Common myeloid progenitor, CD34-positive (primary cell): ENCODE data around the gene CYP4B1.
"Not testable (repeated sequence)": the region's sequence is repeated elsewhere in the genome, so short reads cannot be mapped to it uniquely, and the experiment has no call there.

Source experiments
- CTCF ChIA-PET: fragments of 350-600 bp; sonication (Branson Sonifier 250); formaldehyde crosslinking; loops from one replicate; lab custom pipeline; 2021; ENCODE audit warnings: antibody characterized with exemption; lab: Charles Lee
- POLR2A ChIA-PET: fragments of 350-600 bp; sonication (Branson Sonifier 250); formaldehyde crosslinking; loops from one replicate; lab custom pipeline; 2021; ENCODE audit warnings: antibody characterized with exemption; lab: Charles Lee
- DNase-seq, 3 donors: peaks; one replicate each; pipeline versions ENCODE4 v3.0.0 to v3.0.0-alpha.2; 2013
- H3K27ac ChIP-seq, 2 experiments: 1 replicate in 1 of 2; 2 replicates in 1 of 2; pipeline ENCODE4 v1.7.0; 2013; ENCODE audit warnings: inconsistent platforms in 2 of 2, low read length in 2 of 2, mild to moderate bottlenecking in 2 of 2, low read depth in 1 of 2, moderate library complexity in 1 of 2; ENCODE audit not compliant: severe bottlenecking in 2 of 2, insufficient read depth in 1 of 2, poor library complexity in 1 of 2
- H3K27me3 ChIP-seq, 5 experiments: replicated peaks in 2 of 5; 1 replicate in 3 of 5; 2 replicates in 2 of 5; pipeline versions ENCODE4 v1.6.1 to v1.7.0; 2013; ENCODE audit warnings: low read length in 4 of 5, mild to moderate bottlenecking in 2 of 5, moderate library complexity in 2 of 5, inconsistent platforms in 1 of 5; ENCODE audit not compliant: insufficient read depth in 5 of 5, control insufficient read depth in 4 of 5
- H3K36me3 ChIP-seq, 4 experiments: 1 replicate in 2 of 4; 2 replicates in 2 of 4; pipeline versions ENCODE4 v1.6.1 to v1.7.0; 2013; ENCODE audit warnings: low read length in 3 of 4, control low read depth in 1 of 4, mild to moderate bottlenecking in 1 of 4; ENCODE audit not compliant: control insufficient read depth in 4 of 4, insufficient read depth in 4 of 4
- H3K4me1 ChIP-seq, 4 experiments: 1 replicate in 3 of 4; 2 replicates in 1 of 4; pipeline versions ENCODE4 v1.6.1 to v1.7.1; 2013; ENCODE audit warnings: low read length in 3 of 4, mild to moderate bottlenecking in 3 of 4, control low read depth in 1 of 4, inconsistent platforms in 1 of 4, moderate library complexity in 1 of 4; ENCODE audit not compliant: control insufficient read depth in 4 of 4, insufficient read depth in 4 of 4; ENCODE audit errors: control extremely low read depth in 1 of 4
- H3K4me3 ChIP-seq, 7 experiments: 1 replicate in 4 of 7; 2 replicates in 3 of 7; pipeline versions ENCODE4 v1.5.1 to v1.7.0; 2013; ENCODE audit warnings: mild to moderate bottlenecking in 7 of 7, low read length in 6 of 7, moderate library complexity in 6 of 7, inconsistent platforms in 2 of 7, low read depth in 2 of 7, control low read depth in 1 of 7; ENCODE audit not compliant: insufficient read depth in 4 of 7, control insufficient read depth in 1 of 7; ENCODE audit errors: extremely low read depth in 1 of 7
- H3K9me3 ChIP-seq, 5 experiments: 1 replicate in 4 of 5; 2 replicates in 1 of 5; pipeline versions ENCODE4 v1.6.1 to v1.7.1; 2013; ENCODE audit warnings: low read length in 4 of 5, mild to moderate bottlenecking in 2 of 5, inconsistent platforms in 1 of 5, low read depth in 1 of 5, moderate library complexity in 1 of 5; ENCODE audit not compliant: control insufficient read depth in 4 of 5, insufficient read depth in 2 of 5; ENCODE audit errors: control extremely low read depth in 1 of 5
- WGBS: methylation state at CpG from one replicate; pipeline ENCODE4 v1.1.5; 2013; ENCODE audit not compliant: insufficient coverage; 5-methylcytosine and 5-hydroxymethylcytosine counted together

Gene CYP4B1

DNA sequence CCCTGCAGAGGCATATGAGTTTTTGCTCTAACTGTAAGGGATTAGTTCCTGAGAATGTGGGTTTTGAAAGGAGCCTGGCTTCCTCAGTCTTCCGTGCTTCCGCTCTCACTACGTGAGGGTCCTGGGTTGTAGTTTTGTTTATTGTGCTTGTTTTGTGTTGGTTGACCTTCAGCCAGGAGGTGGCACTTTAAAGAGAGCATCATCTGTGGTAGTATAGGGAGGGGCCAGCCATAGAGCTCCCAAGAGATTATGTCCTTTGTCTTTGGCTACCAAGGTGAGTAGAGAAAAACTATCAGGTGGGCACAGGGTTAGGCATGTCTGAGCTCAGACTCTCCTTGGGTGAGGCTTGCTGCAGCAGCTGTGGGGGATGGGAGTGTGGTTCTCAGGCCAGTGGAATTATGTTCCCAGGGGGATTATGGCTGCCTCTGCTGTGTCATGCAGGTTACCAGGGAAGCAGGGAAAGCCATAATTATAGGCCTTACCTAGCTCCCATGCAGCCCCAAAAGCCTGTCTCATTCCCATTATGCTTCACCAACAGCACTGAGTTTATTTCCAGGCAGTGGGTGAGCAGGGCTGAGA lies 23.5 kb downstream of the CYP4B1 start:
- CTCF ChIA-PET: no interaction called here
- 100% methylated on average over 3 of the region's 3 CpGs for WGBS
- no peaks in the 10 kb centered on the region for H3K27me3 ChIP-seq
- POLR2A ChIA-PET: no interaction called here
- peaks cover 0 to 3% (median 1%) of the 10 kb centered on the region in 4 experiments for H3K4me1 ChIP-seq
- no peaks in the 10 kb centered on the region for H3K36me3 ChIP-seq
- no peak for DNase-seq
- peaks cover 0 to 5% (median 0%) of the 10 kb centered on the region in 5 experiments for H3K9me3 ChIP-seq
- H3K27ac ChIP-seq: no peak overlapping the region
- H3K4me3 ChIP-seq: no peak overlapping the region

DNA sequence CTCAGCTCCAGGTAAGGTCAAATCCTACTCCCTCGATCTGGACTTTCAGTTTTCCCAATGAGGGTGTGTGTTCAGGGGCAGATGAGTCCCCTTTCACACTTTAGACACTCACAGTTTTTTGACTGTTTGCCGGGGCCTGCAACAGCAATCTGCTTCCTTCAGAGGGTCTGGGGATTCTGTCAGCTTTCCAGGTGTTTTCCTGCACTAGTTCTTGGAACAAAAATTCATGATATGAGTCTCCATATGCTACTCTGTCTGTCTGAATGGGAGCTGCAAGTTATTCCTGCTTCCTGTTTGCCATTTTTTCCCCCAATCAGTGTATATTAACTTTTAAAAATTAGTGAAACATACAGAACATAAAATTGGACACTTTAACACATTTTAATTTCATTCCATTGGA lies 24.3 kb downstream of the CYP4B1 start:
- no peak overlapping the region for H3K27ac ChIP-seq
- no peak overlapping the region for H3K4me3 ChIP-seq
- ChIA-PET CTCF (no interaction called here), POLR2A (no interaction called here)
- no peaks in the 10 kb centered on the region for H3K36me3 ChIP-seq
- H3K27me3 ChIP-seq: no peaks in the 10 kb centered on the region
- no peak for DNase-seq
- WGBS: 42% methylated on average over 2 of the region's 2 CpGs
- H3K9me3 ChIP-seq: peaks cover 0 to 5% (median 0%) of the 10 kb centered on the region in 5 experiments
- peaks cover 0 to 3% (median 1%) of the 10 kb centered on the region in 4 experiments for H3K4me1 ChIP-seq

DNA sequence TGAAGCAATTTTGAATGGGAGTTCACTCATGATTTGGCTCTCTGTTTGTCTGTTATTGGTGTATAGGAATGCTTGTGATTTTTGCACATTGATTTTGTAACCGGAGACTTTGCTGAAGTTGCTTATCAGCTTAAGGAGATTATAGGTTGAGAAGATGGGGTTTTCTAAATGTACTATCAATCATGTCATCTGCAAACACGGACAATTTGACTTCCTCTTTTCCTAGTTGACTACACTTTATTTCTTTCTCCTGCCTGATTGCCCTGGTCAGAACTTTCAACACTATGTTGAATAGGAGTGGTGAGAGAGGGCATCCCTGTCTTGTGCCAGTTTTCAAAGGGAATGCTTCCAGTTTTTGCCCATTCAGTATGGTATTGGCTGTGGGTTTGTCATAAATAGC lies 28.0 kb downstream of the CYP4B1 start:
- no CpG with 5 or more reads among the region's 2 CpGs for WGBS
- not testable (repeated sequence) for H3K27me3 ChIP-seq, H3K36me3 ChIP-seq

DNA sequence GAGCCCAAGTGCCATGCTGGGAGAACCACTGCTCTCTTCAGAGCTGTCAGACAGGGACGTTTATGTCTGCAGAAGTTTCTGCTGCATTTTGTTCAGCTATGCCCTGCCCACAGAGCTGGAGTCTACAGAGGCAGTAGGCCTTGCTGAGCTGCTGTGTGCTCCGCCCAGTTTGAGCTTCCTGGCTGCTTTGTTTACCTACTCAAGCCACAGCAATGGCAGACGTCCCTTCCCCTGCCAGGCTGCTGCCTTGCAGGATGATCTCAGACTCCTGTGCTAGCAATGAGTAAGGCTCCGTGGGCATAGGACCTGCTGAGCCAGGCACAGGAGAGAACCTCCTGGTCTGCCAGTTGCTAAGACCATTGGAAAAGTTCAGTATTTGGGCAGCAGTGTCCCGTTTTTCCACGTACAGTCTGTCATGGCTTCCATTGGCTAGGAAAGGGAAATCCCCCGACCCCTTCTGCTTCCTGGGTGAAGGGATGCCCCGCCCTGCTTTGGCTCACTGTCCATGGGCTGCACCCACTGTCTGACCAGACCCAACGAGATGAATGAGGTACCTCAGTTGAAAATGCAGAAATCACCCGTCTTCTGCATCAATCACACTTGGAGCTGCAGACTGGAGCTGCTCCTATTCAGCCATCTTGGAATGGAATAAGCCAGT lies 31.9 kb downstream of the CYP4B1 start:
- ChIA-PET POLR2A (no interaction called here), CTCF (no interaction called here)
- Histone ChIP-seq H3K36me3 (no peaks in the 10 kb centered on the region), H3K4me3 (no peak overlapping the region), H3K9me3 (no peaks in the 10 kb centered on the region), H3K4me1 (no peaks in the 10 kb centered on the region), H3K27ac (no peak overlapping the region), H3K27me3 (no peaks in the 10 kb centered on the region)
- WGBS: 82% methylated on average over 10 of the region's 10 CpGs
- no peak for DNase-seq

More for the DNA sequence above, 28.0 kb downstream of the CYP4B1 start:
- H3K9me3 ChIP-seq, CTCF ChIA-PET, DNase-seq, POLR2A ChIA-PET, H3K4me1 ChIP-seq, H3K27ac ChIP-seq, H3K4me3 ChIP-seq: not testable (repeated sequence)

DNA sequence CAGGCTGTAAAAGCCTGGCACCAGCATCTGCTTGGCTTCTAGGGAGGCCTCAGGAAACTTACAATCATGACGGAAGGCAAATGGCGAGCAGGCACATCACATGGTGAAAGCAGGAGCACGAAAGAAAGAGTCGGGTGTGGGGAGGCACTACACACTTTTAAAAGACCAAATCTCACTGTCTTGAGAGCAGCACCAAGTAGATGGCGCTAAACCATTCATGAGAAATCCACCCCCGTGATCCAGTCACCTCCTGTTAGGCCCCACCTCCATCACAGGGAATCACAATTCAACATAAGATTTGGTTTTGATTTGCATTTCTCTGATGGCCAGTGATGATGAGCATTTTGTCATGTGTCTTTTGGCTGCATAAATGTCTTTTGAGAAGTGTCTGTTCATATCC lies 36.6 kb downstream of the CYP4B1 start:
- H3K4me1 ChIP-seq, H3K36me3 ChIP-seq, H3K27me3 ChIP-seq, H3K9me3 ChIP-seq, POLR2A ChIA-PET, H3K4me3 ChIP-seq, H3K27ac ChIP-seq, DNase-seq, CTCF ChIA-PET: not testable (repeated sequence)
- WGBS: 84% methylated on average over 5 of the region's 6 CpGs

DNA sequence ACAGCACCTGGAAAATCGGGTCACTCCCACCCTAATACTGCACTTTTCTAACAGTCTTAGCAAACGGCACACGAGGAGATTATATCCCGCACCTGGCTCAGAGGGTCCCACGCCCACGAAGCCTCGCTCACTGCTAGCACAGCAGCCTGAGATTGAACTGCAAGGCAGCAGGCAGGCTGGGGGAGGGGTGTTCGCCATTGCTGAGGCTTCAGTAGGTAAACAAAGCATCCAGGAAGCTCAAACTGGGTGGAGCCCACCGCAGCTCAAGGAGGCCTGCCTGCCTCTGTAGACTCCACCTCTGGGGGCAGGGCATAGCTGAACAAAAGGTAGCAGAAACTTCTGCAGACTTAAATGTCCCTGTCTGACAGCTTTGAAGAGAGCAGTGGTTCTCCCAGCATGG lies 47.5 kb downstream of the CYP4B1 start:
- CTCF ChIA-PET, H3K4me1 ChIP-seq, H3K9me3 ChIP-seq, H3K27ac ChIP-seq, H3K36me3 ChIP-seq, DNase-seq, POLR2A ChIA-PET, H3K4me3 ChIP-seq, H3K27me3 ChIP-seq: not testable (repeated sequence)
- WGBS: 90% methylated on average over 6 of the region's 9 CpGs

DNA sequence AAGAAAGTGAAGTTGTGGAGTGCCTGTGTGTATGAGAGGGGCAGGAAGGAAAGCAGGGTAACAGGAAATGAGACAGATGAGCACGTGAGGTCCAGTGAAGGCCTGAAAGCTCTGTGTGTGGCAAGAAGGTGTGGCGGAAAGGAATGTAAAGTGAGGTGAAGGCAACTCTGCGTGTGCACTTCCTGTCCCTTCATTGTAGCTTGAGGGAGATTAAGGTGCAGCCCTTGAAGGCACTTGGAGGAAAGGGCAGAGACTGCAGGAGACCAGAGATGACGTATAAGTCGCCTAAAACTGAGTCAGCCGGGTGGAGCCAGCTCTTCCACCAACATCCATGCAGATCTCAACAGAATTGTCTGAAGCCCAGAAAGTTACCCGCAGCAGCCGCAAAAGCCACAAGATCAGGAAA lies 58.8 kb downstream of the CYP4B1 start:
- H3K36me3 ChIP-seq, H3K27ac ChIP-seq, CTCF ChIA-PET, H3K9me3 ChIP-seq, POLR2A ChIA-PET, H3K4me1 ChIP-seq, H3K27me3 ChIP-seq, H3K4me3 ChIP-seq: not testable (repeated sequence)
- peak in 2 of 3 donors; percentile 2 to 18 for DNase-seq
- 42% methylated on average over 2 of the region's 8 CpGs for WGBS
